ENCODE results near the gene ARMC7.
"Not testable (repeated sequence)": the region's sequence is repeated elsewhere in the genome, so short reads cannot be mapped to it uniquely, and the experiment has no call there.

GRCh38 chr17:75072909-75073308 lies 36.9 kb upstream of the ARMC7 start:
- TF ChIP-seq EZH2 (conservative IDR thresholded peaks at IDR 0.05; ENCODE audit: low read depth, low read length); PHB2 (IDR thresholded peaks at IDR 0.05; ENCODE audit: partially characterized antibody); ZNF331 (CRISPR knock-in tag; IDR thresholded peaks at IDR 0.05); POLR2A (IDR thresholded peaks at IDR 0.05; ENCODE audit: insufficient read depth in 1 of 2, low read depth in 2 of 2, low read length in 2 of 2); MEF2D (CRISPR knock-in tag; IDR thresholded peaks at IDR 0.05); CCDC6 (CRISPR knock-in tag; IDR thresholded peaks at IDR 0.05); HDAC2 (CRISPR knock-in tag; IDR thresholded peaks at IDR 0.05): not testable (repeated sequence)
